Ovary (tissue), 3 donors: Measurements from ENCODE around the gene TOP1.

Experiments
- POLR2A ChIP-seq: fragments of 450-650 bp; IDR thresholded peaks from one replicate; pipeline ENCODE4 v1.6.1; 2017; ENCODE audit warnings: antibody characterized with exemption, mild to moderate bottlenecking, moderate library complexity
- TF ChIP-seq, protein P1 (sequence below), 3 donors: fragments of 450-650 bp in 2 of 3; fragments of 200-600 bp in 1 of 3; IDR thresholded peaks; one replicate each; pipeline versions ENCODE4 v1.5.1 to v1.8.0; 2016 to 2022; ENCODE audit warnings: antibody characterized with exemption in 3 of 3, mild to moderate bottlenecking in 1 of 3
- donor health status: DM: no; HTN: no; CAD: no.

DNA sequence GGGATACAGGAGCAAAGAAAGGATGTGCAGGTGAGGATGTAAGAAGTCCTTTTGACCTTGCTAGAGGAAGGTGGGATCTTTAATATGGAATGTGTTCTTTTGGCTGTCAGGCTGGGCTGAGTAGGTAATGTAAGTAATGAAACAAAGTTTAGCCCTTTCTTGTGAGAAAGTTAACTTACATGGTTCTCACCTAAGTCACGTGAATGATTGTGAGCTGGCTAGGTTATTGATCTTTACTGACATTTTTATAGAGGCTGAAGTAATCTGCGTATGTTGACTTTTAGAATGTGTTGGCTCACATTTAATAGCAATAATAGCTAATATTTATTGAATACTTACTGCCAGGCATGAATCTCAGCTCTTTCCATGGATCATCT lies 2.6 kb downstream of the TOP1 start:
- TF ChIP-seq, protein P1, sequence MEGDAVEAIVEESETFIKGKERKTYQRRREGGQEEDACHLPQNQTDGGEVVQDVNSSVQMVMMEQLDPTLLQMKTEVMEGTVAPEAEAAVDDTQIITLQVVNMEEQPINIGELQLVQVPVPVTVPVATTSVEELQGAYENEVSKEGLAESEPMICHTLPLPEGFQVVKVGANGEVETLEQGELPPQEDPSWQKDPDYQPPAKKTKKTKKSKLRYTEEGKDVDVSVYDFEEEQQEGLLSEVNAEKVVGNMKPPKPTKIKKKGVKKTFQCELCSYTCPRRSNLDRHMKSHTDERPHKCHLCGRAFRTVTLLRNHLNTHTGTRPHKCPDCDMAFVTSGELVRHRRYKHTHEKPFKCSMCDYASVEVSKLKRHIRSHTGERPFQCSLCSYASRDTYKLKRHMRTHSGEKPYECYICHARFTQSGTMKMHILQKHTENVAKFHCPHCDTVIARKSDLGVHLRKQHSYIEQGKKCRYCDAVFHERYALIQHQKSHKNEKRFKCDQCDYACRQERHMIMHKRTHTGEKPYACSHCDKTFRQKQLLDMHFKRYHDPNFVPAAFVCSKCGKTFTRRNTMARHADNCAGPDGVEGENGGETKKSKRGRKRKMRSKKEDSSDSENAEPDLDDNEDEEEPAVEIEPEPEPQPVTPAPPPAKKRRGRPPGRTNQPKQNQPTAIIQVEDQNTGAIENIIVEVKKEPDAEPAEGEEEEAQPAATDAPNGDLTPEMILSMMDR (IDR thresholded peaks at IDR 0.05): no peak
- no peak for TF ChIP-seq POLR2A
